HepG2 (cell line): ENCODE results near the gene NBEAL2.

ENCODE experiments used
- CBX1 ChIP-seq: IDR thresholded peaks from one replicate; pipeline ENCODE4 v1.6.1; 2016; ENCODE audit warnings: antibody characterized with exemption, low read depth
- FOXJ3 ChIP-seq: sonication (generic); formaldehyde crosslinking; IDR thresholded peaks from 2 replicates; pipeline ENCODE4 v1.4.0; 2020; ENCODE audit warnings: missing genetic modification reagents, mild to moderate bottlenecking, borderline replicate concordance
- HDAC2 ChIP-seq: sonication (generic); formaldehyde crosslinking; IDR thresholded peaks from 2 replicates; pipeline ENCODE4 v1.4.0; 2020; ENCODE audit warnings: missing genetic modification reagents
- NFE2 ChIP-seq: sonication (generic); formaldehyde crosslinking; IDR thresholded peaks from 2 replicates; pipeline ENCODE4 v1.4.0; 2020; ENCODE audit warnings: missing genetic modification reagents
- POLR2AphosphoS5 ChIP-seq: IDR thresholded peaks from 2 replicates; pipeline ENCODE4 v1.6.1; 2012; ENCODE audit warnings: low read depth, low read length
- RNF2 ChIP-seq: fragments of 450-650 bp; conservative IDR thresholded peaks from 2 replicates; pipeline ENCODE4 v1.6.1; 2016; ENCODE audit warnings: low read depth
- SP1 ChIP-seq, 2 experiments: fragments of 450-650 bp in 1 of 2; sonication (generic) in 1 of 2; formaldehyde crosslinking in 1 of 2; IDR thresholded peaks; 2 replicates each; pipeline versions ENCODE4 v1.4.0 to v1.6.1; 2016 to 2020; ENCODE audit warnings: missing genetic modification reagents in 1 of 2
- ZBTB21 ChIP-seq: sonication (generic); formaldehyde crosslinking; IDR thresholded peaks from 2 replicates; pipeline ENCODE4 v1.4.0; 2020; ENCODE audit warnings: missing genetic modification reagents
- ZBTB7B ChIP-seq: sonication (generic); formaldehyde crosslinking; IDR thresholded peaks from 2 replicates; pipeline ENCODE4 v1.4.0; 2020; ENCODE audit warnings: missing genetic modification reagents
- ZFP41 ChIP-seq: sonication (generic); formaldehyde crosslinking; IDR thresholded peaks from 2 replicates; pipeline ENCODE4 v1.4.0; 2020; ENCODE audit warnings: mild to moderate bottlenecking, missing genetic modification reagents, borderline replicate concordance
- ZNF737 ChIP-seq: sonication (generic); formaldehyde crosslinking; IDR thresholded peaks from 2 replicates; pipeline ENCODE4 v1.5.0; 2020; ENCODE audit warnings: missing genetic modification reagents, mild to moderate bottlenecking, borderline replicate concordance
- TF ChIP-seq, protein P1 (sequence below), 2 experiments: sonication (generic) in 1 of 2; formaldehyde crosslinking in 1 of 2; IDR thresholded peaks; 2 replicates each; pipeline versions ENCODE4 v1.5.1 to v1.6.1; 2011 to 2020; ENCODE audit warnings: borderline replicate concordance in 1 of 2, low read depth in 1 of 2, low read length in 1 of 2, mild to moderate bottlenecking in 1 of 2, missing genetic modification reagents in 1 of 2, moderate library complexity in 1 of 2
- TF ChIP-seq, protein P2 (sequence below): sonication (generic); formaldehyde crosslinking; IDR thresholded peaks from 2 replicates; pipeline ENCODE4 v1.5.0; 2020; ENCODE audit warnings: mild to moderate bottlenecking, missing genetic modification reagents, moderate library complexity

DNA sequence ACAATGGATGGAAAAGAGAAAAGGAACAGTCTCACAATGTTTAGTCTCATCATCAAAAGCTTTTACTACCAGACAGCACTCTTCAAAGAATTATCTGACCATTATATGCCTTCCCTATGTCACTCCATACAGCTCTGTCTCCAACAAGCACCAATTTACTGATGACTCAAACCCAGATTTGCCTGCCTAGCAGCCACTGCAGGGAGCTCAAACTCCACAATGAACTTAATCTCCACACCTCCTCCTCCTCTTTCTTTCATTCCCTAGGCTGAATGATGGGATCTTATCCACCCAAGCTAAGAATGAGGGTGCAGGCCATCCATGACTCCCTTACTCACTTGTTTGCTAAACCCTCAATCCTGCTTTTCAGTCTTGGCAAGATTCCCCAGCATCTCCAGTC lies 45.5 kb downstream of the NBEAL2 start:
- TF ChIP-seq FOXJ3 (CRISPR knock-in tag) (no peak), ZBTB21 (CRISPR knock-in tag) (no peak), HDAC2 (CRISPR knock-in tag) (no peak), ZNF737 (CRISPR knock-in tag) (no peak), SP1 (IDR thresholded peaks at IDR 0.05) (no peak), SP1 (CRISPR knock-in tag; IDR thresholded peaks at IDR 0.05) (no peak), ZFP41 (CRISPR knock-in tag) (no peak), POLR2AphosphoS5 (no peak), NFE2 (CRISPR knock-in tag) (no peak), CBX1 (no peak), ZBTB7B (no peak), RNF2 (no peak)
- TF ChIP-seq, protein P1, sequence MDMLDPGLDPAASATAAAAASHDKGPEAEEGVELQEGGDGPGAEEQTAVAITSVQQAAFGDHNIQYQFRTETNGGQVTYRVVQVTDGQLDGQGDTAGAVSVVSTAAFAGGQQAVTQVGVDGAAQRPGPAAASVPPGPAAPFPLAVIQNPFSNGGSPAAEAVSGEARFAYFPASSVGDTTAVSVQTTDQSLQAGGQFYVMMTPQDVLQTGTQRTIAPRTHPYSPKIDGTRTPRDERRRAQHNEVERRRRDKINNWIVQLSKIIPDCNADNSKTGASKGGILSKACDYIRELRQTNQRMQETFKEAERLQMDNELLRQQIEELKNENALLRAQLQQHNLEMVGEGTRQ (IDR thresholded peaks at IDR 0.05; ENCODE audit: low read depth, low read length): no peak
- TF ChIP-seq, protein P1 (CRISPR knock-in tag; IDR thresholded peaks at IDR 0.05; ENCODE audit: borderline replicate concordance): no peak
- TF ChIP-seq, protein P2, sequence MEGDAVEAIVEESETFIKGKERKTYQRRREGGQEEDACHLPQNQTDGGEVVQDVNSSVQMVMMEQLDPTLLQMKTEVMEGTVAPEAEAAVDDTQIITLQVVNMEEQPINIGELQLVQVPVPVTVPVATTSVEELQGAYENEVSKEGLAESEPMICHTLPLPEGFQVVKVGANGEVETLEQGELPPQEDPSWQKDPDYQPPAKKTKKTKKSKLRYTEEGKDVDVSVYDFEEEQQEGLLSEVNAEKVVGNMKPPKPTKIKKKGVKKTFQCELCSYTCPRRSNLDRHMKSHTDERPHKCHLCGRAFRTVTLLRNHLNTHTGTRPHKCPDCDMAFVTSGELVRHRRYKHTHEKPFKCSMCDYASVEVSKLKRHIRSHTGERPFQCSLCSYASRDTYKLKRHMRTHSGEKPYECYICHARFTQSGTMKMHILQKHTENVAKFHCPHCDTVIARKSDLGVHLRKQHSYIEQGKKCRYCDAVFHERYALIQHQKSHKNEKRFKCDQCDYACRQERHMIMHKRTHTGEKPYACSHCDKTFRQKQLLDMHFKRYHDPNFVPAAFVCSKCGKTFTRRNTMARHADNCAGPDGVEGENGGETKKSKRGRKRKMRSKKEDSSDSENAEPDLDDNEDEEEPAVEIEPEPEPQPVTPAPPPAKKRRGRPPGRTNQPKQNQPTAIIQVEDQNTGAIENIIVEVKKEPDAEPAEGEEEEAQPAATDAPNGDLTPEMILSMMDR (CRISPR knock-in tag): no peak
